Measurements from ENCODE around the gene GJD3.

- no peak for TF ChIP-seq ELF4 (CRISPR knock-in tag; IDR thresholded peaks at IDR 0.05)
- no peak for TF ChIP-seq CTCF (IDR thresholded peaks at IDR 0.05 in 2 of 3, conservative IDR thresholded peaks at IDR 0.05 in 1 of 3; ENCODE audit: insufficient read depth in 2 of 3, low read depth in 1 of 3, low read length in 3 of 3)
- no peak for TF ChIP-seq BMI1 (IDR thresholded peaks at IDR 0.05; ENCODE audit: low read length)
- TF ChIP-seq MEF2A (IDR thresholded peaks at IDR 0.05; ENCODE audit: control insufficient read depth, low read depth, low read length): no peak
- TF ChIP-seq, protein P1, sequence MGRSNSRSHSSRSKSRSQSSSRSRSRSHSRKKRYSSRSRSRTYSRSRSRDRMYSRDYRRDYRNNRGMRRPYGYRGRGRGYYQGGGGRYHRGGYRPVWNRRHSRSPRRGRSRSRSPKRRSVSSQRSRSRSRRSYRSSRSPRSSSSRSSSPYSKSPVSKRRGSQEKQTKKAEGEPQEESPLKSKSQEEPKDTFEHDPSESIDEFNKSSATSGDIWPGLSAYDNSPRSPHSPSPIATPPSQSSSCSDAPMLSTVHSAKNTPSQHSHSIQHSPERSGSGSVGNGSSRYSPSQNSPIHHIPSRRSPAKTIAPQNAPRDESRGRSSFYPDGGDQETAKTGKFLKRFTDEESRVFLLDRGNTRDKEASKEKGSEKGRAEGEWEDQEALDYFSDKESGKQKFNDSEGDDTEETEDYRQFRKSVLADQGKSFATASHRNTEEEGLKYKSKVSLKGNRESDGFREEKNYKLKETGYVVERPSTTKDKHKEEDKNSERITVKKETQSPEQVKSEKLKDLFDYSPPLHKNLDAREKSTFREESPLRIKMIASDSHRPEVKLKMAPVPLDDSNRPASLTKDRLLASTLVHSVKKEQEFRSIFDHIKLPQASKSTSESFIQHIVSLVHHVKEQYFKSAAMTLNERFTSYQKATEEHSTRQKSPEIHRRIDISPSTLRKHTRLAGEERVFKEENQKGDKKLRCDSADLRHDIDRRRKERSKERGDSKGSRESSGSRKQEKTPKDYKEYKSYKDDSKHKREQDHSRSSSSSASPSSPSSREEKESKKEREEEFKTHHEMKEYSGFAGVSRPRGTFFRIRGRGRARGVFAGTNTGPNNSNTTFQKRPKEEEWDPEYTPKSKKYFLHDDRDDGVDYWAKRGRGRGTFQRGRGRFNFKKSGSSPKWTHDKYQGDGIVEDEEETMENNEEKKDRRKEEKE (IDR thresholded peaks at IDR 0.05; ENCODE audit: borderline replicate concordance in 1 of 2, control insufficient read depth in 1 of 2, low read depth in 2 of 2, low read length in 1 of 2): no peak
These were observed 13.7 kb downstream of the GJD3 start for GRCh38 chr17:40350689-40351358.

All from K562 (cell line).